Measurements from ENCODE around the gene SYT11.
A peak's percentile ranks its signal among the peaks of the same experiment; 100 is the strongest.
"Not testable (repeated sequence)": the region's sequence is repeated elsewhere in the genome, so short reads cannot be mapped to it uniquely, and the experiment has no call there.

SYT11 gene

GRCh38 chr1:155860970-155861510 lies 1.7 kb downstream of the SYT11 start:
- DNase-seq: no peak

GRCh38 chr1:155861896-155862295 lies 2.5 kb downstream of the SYT11 start:
- DNase-seq: no peak

- no peak for DNase-seq
These were observed 5.0 kb downstream of the SYT11 start for GRCh38 chr1:155864393-155864792.

GRCh38 chr1:155867766-155868165 lies 8.4 kb downstream of the SYT11 start:
- DNase-seq: no peak

- DNase-seq: no peak
These were observed 12.0 kb downstream of the SYT11 start for GRCh38 chr1:155871390-155871789.

GRCh38 chr1:155872527-155872926 lies 13.2 kb downstream of the SYT11 start:
- no peak for DNase-seq

GRCh38 chr1:155873860-155874259 lies 14.5 kb downstream of the SYT11 start:
- DNase-seq: no peak

GRCh38 chr1:155877945-155878344 lies 18.6 kb downstream of the SYT11 start:
- no peak for DNase-seq

- no peak for DNase-seq
These were observed 20.9 kb downstream of the SYT11 start for GRCh38 chr1:155880251-155880650.

GRCh38 chr1:155880950-155881349 lies 21.6 kb downstream of the SYT11 start:
- DNase-seq: no peak

GRCh38 chr1:155882235-155882634 lies 22.9 kb downstream of the SYT11 start:
- no peak for DNase-seq

GRCh38 chr1:155882766-155883165 lies 23.4 kb downstream of the SYT11 start:
- no peak for DNase-seq

- no peak for DNase-seq
These were observed 24.9 kb downstream of the SYT11 start for GRCh38 chr1:155884031-155884960.

GRCh38 chr1:155884982-155885381 lies 25.6 kb downstream of the SYT11 start:
- DNase-seq: no peak

- DNase-seq: no peak
These were observed 29.1 kb downstream of the SYT11 start for GRCh38 chr1:155888481-155888880.

- no peak for DNase-seq
These were observed 30.2 kb downstream of the SYT11 start for GRCh38 chr1:155889566-155889965.

GRCh38 chr1:155890251-155890650 lies 30.9 kb downstream of the SYT11 start:
- DNase-seq: no peak

GRCh38 chr1:155892796-155893195 lies 33.4 kb downstream of the SYT11 start:
- no peak for DNase-seq

GRCh38 chr1:155893389-155894142 lies 34.2 kb downstream of the SYT11 start:
- DNase-seq: peak; percentile 38

- not testable (repeated sequence) for DNase-seq
These were observed 36.2 kb downstream of the SYT11 start for GRCh38 chr1:155895617-155896016.

- DNase-seq: not testable (repeated sequence)
These were observed 37.1 kb downstream of the SYT11 start for GRCh38 chr1:155896476-155896875.

- no peak for DNase-seq
These were observed 38.4 kb downstream of the SYT11 start for GRCh38 chr1:155897746-155898145.

GRCh38 chr1:155898888-155899287 lies 39.5 kb downstream of the SYT11 start:
- no peak for DNase-seq

- DNase-seq: no peak
These were observed 40.3 kb downstream of the SYT11 start for GRCh38 chr1:155899683-155900082.

All from central memory CD4-positive, alpha-beta T cell (primary cell).